Renal cortex interstitium (tissue), 11 donors: ENCODE results near the gene FYN. TPM values are rescaled to one million over a fixed set of nuclear protein-coding genes. Genes with fewer than 3 reads are reported as not detected.
"Not testable (repeated sequence)": the region's sequence is repeated elsewhere in the genome, so short reads cannot be mapped to it uniquely, and the experiment has no call there.

Experiments used
- DNase-seq, 11 donors: peaks; one replicate each; pipeline ENCODE4 v3.0.0-alpha.2; 2013; ENCODE audit warnings: low read depth in 9 of 11, low spot score in 4 of 11; ENCODE audit errors: extremely low read depth in 1 of 11
- polyA plus RNA-seq, 3 donors: library from polyadenylated mRNA; unstranded; fragments of 120-200 nt; gene quantifications; one replicate each; pipeline ENCODE4 v1.2.1, GENCODE V29; 2013; ENCODE audit not compliant: insufficient read length in 3 of 3

The FYN gene
- polyA plus RNA-seq, 3 donors = 137 to 177 (median 176) TPM

GRCh38 chr6:111842891-111843290 is 30.4 kb downstream of the FYN start:
- DNase-seq = peak in 1 of 11 donors; percentile 30

- no peak for DNase-seq
Observed at GRCh38 chr6:111842271-111842822, 30.9 kb downstream of the FYN start.

GRCh38 chr6:111841822-111842221 is 31.4 kb downstream of the FYN start:
- DNase-seq = peak in 2 of 11 donors; percentile 18 to 31

- no peak for DNase-seq
Observed at GRCh38 chr6:111840803-111841202, 32.4 kb downstream of the FYN start.

- no peak for DNase-seq
Observed at GRCh38 chr6:111838749-111839484, 34.3 kb downstream of the FYN start.

GRCh38 chr6:111837641-111838500 is 35.4 kb downstream of the FYN start:
- no peak for DNase-seq

GRCh38 chr6:111837007-111837406 is 36.2 kb downstream of the FYN start:
- DNase-seq = no peak

GRCh38 chr6:111835807-111836206 is 37.4 kb downstream of the FYN start:
- DNase-seq = no peak

- DNase-seq = not testable (repeated sequence)
Observed at GRCh38 chr6:111835398-111835797, 37.9 kb downstream of the FYN start.

- no peak for DNase-seq
Observed at GRCh38 chr6:111834356-111834755, 38.9 kb downstream of the FYN start.

GRCh38 chr6:111832833-111833418 is 40.3 kb downstream of the FYN start:
- DNase-seq = no peak

GRCh38 chr6:111831408-111831807 is 41.8 kb downstream of the FYN start:
- no peak for DNase-seq

- DNase-seq = no peak
Observed at GRCh38 chr6:111829998-111830397, 43.3 kb downstream of the FYN start.

GRCh38 chr6:111829581-111829980 is 43.7 kb downstream of the FYN start:
- DNase-seq = no peak

GRCh38 chr6:111828809-111829208 is 44.4 kb downstream of the FYN start:
- DNase-seq = no peak

GRCh38 chr6:111825439-111826086 is 47.7 kb downstream of the FYN start:
- DNase-seq = no peak

GRCh38 chr6:111824608-111825337 is 48.5 kb downstream of the FYN start:
- no peak for DNase-seq

GRCh38 chr6:111823831-111824607 is 49.2 kb downstream of the FYN start:
- DNase-seq = no peak
